ENCODE results near the gene YBX1.
"Not testable (repeated sequence)": the region's sequence is repeated elsewhere in the genome, so short reads cannot be mapped to it uniquely, and the experiment has no call there.

YBX1 gene

GRCh38 chr1:42746436-42747105 is 64.4 kb downstream of the YBX1 start:
- in situ Hi-C loops (cut with MboI; ENCODE audit: low sequenced_read_pairs) = loop anchor here (10.0 kb wide), 1 partner anchor 232 kb away; no protein-coding TSS in a partner anchor

DNA sequence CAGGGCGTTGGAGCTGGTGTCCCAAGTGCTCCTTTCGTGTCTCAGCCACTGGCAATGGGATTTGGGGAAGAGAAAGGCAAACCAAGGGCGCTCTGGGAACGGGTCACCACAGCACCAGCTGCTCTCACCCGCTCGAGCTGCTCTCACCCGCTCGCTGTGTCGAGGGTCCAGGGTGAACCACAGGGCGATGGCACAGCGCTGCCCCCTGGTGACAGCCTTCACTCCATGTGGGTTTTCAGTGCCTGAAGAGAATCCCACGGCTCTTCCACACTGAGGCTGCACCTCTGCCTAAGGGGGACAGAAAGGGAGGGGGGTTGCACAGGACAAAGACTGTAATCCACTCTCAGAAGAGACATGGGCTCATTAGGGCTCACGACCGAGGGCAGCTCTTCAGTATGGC is 64.9 kb downstream of the YBX1 start:
- in situ Hi-C loops (cut with MboI; ENCODE audit: low sequenced_read_pairs) = loop anchor here (10.0 kb wide), 1 partner anchor 232 kb away; no protein-coding TSS in a partner anchor

GRCh38 chr1:42748021-42748420 is 65.8 kb downstream of the YBX1 start:
- in situ Hi-C loops (cut with MboI; ENCODE audit: low sequenced_read_pairs) = loop anchor here (10.0 kb wide), 1 partner anchor 233 kb away; no protein-coding TSS in a partner anchor

GRCh38 chr1:42748461-42749410 is 66.5 kb downstream of the YBX1 start:
- in situ Hi-C loops (cut with MboI; ENCODE audit: low sequenced_read_pairs) = loop anchor here (10.0 kb wide), 1 partner anchor 234 kb away; no protein-coding TSS in a partner anchor

- in situ Hi-C loops (cut with MboI; ENCODE audit: low sequenced_read_pairs) = no loop called here
Measured at GRCh38 chr1:42750041-42750440, 67.8 kb downstream of the YBX1 start.

GRCh38 chr1:42751511-42752070 is 69.4 kb downstream of the YBX1 start:
- in situ Hi-C loops (cut with MboI; ENCODE audit: low sequenced_read_pairs) = not testable (repeated sequence)

DNA sequence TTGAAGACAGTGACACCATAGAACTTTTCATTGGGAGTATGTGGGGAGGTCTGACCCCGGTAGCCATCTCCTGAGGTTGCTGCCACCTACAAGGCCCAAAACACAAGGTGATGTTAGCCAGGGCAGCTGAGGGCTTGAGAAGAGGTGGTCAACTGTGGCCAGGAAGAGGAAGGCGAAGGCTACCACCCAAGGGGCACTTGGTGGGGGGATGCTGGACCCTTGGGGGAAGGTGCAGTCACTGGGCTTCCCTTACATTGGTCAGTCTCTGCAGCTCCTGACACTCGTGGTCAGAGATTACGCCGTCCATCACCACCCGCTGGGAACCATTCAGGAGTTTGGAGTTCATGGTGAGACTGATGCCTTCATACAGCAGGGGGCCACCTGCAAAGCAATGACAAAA is 70.1 kb downstream of the YBX1 start:
- in situ Hi-C loops (cut with MboI; ENCODE audit: low sequenced_read_pairs) = no loop called here

GRCh38 chr1:42753070-42753469 is 70.9 kb downstream of the YBX1 start:
- in situ Hi-C loops (cut with MboI; ENCODE audit: low sequenced_read_pairs) = no loop called here
